Endothelial cell (in vitro differentiated cells): ENCODE results near the gene FMN1. TPM values are rescaled to one million over a fixed set of nuclear protein-coding genes. Genes with fewer than 3 reads are reported as not detected.
A peak's percentile ranks its signal among the peaks of the same experiment; 100 is the strongest.

ENCODE experiments used
- DNase-seq: peaks from one replicate; pipeline ENCODE4 v3.0.0; 2021; ENCODE audit warnings: low spot score
- H3K27ac Mint-ChIP-seq: one replicate; pipeline ENCODE4 v1.8.0; 2021; ENCODE audit warnings: mixed read lengths, inconsistent platforms; ENCODE audit not compliant: unreplicated experiment
- H3K27me3 Mint-ChIP-seq: one replicate; pipeline ENCODE4 v1.8.0; 2021; ENCODE audit warnings: mild to moderate bottlenecking, moderate library complexity, mixed read lengths, inconsistent platforms; ENCODE audit not compliant: unreplicated experiment
- H3K36me3 Mint-ChIP-seq: one replicate; pipeline ENCODE4 v1.8.0; 2021; ENCODE audit warnings: mild to moderate bottlenecking, low read depth, mixed read lengths, inconsistent platforms; ENCODE audit not compliant: unreplicated experiment
- H3K4me1 Mint-ChIP-seq: one replicate; pipeline ENCODE4 v1.8.0; 2021; ENCODE audit warnings: mild to moderate bottlenecking, mixed read lengths, inconsistent platforms; ENCODE audit not compliant: unreplicated experiment
- H3K4me3 Mint-ChIP-seq: one replicate; pipeline ENCODE4 v1.8.0; 2021; ENCODE audit warnings: mild to moderate bottlenecking, mixed read lengths, inconsistent platforms; ENCODE audit not compliant: unreplicated experiment
- H3K9me3 Mint-ChIP-seq: one replicate; pipeline ENCODE4 v1.8.0; 2021; ENCODE audit warnings: mixed read lengths, inconsistent platforms; ENCODE audit not compliant: unreplicated experiment
- total RNA-seq: library from RNA; stranded (reverse); fragmentation: NEBNext Ultra II Directional; extraction: Animal tissue kit (Norgen Biotek cat#: 25700); gene quantifications from one replicate; pipeline ENCODE4 v1.2.1, GENCODE V29; 2021; ENCODE audit not compliant: unreplicated experiment
- TF ChIP-seq, protein P1 (sequence below): fragments of 200-600 bp; sonication (generic); IDR thresholded peaks from one replicate; pipeline ENCODE4 v1.5.0; 2021; ENCODE audit warnings: antibody characterized with exemption; ENCODE audit not compliant: unreplicated experiment

Gene FMN1
- total RNA-seq, 1 donor from 2014 or later, result 1.3 TPM

DNA sequence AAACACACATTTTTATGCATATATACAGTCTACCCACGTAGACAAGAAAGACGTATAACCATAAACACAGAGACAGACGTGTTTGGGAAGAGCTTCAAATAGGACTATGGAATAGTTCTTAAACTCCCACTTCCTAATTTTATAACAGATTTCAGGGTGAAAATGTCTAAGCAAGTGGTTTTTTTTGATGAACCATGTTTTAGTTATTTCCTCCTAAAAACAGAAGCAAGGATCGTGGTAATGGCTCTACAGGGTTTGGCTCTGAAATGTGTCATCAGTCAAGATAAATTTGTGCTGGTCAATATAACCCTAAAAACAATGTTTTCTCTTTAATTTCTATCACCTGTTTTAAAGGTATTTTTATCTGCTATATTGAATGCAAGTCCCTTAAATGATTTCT, 58.2 kb downstream of the FMN1 start:
- TF ChIP-seq, protein P1, sequence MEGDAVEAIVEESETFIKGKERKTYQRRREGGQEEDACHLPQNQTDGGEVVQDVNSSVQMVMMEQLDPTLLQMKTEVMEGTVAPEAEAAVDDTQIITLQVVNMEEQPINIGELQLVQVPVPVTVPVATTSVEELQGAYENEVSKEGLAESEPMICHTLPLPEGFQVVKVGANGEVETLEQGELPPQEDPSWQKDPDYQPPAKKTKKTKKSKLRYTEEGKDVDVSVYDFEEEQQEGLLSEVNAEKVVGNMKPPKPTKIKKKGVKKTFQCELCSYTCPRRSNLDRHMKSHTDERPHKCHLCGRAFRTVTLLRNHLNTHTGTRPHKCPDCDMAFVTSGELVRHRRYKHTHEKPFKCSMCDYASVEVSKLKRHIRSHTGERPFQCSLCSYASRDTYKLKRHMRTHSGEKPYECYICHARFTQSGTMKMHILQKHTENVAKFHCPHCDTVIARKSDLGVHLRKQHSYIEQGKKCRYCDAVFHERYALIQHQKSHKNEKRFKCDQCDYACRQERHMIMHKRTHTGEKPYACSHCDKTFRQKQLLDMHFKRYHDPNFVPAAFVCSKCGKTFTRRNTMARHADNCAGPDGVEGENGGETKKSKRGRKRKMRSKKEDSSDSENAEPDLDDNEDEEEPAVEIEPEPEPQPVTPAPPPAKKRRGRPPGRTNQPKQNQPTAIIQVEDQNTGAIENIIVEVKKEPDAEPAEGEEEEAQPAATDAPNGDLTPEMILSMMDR, result no peak
- H3K27ac Mint-ChIP-seq, result no peak overlapping the region
- DNase-seq, result no peak
- no peaks in the 10 kb centered on the region for H3K9me3 Mint-ChIP-seq
- H3K27me3 Mint-ChIP-seq, result no peaks in the 10 kb centered on the region
- no peaks in the 10 kb centered on the region for H3K4me1 Mint-ChIP-seq
- H3K4me3 Mint-ChIP-seq, result no peak overlapping the region
- no peaks in the 10 kb centered on the region for H3K36me3 Mint-ChIP-seq

DNA sequence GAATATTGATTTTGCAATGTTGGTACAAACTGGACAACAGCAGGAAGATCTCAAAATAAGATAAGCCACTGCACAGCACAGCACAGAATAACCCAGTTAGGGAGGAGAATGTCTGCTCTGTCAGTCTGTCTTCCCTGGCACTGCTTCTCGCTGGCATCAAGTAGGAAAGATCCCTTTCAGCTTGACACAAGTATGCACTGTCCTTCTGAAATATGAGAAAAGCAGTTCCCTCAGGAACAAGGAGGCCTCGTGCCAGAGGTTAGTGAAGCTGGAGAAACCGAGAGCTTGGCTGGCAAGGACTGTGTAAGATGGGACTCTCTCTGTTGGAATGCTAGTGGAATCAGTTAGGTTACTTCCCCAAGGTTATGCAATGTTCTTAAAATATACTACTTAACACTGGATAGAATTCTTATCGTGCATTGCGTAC, 59.1 kb downstream of the FMN1 start:
- Mint-ChIP-seq H3K4me1 (no peaks in the 10 kb centered on the region), H3K4me3 (no peak overlapping the region), H3K36me3 (no peaks in the 10 kb centered on the region), H3K9me3 (no peaks in the 10 kb centered on the region), H3K27me3 (no peaks in the 10 kb centered on the region), H3K27ac (no peak overlapping the region)
- no peak for DNase-seq
- TF ChIP-seq, protein P1, result no peak

DNA sequence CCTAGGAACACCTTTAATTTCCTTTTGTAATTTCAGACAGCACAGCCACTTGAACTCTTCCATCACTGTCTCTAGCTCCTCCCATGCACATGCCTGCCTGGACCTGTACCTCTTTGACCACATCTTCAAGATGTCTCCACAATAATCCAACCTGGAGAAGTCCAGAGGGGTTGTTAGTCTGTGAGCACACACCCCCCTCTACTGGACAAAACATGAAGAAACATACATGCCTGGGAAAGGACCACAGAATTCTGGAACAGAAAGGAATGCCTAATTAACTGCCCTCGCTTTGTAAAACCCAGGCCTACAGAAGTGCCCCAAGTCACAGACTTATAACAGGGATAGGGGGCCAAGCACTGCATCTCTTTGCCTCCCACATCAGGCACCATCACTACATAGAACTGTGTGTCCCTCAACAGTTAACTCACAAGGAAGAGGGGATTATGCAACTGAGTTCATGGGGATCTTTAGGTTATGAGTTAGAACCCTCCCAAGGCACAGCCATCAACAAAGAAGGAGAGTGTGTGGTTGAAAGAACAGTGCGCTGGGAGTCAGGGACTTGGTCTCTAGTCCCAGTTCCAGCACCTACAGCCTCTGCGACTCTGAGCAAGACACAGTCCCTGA, 61.7 kb downstream of the FMN1 start:
- Mint-ChIP-seq H3K4me3 (no peak overlapping the region), H3K27me3 (no peaks in the 10 kb centered on the region), H3K9me3 (no peaks in the 10 kb centered on the region), H3K36me3 (no peaks in the 10 kb centered on the region), H3K4me1 (peaks cover 1% of the 10 kb centered on the region), H3K27ac (no peak overlapping the region)
- peak; percentile 53 for DNase-seq
- TF ChIP-seq, protein P1, result peak; percentile 72

DNA sequence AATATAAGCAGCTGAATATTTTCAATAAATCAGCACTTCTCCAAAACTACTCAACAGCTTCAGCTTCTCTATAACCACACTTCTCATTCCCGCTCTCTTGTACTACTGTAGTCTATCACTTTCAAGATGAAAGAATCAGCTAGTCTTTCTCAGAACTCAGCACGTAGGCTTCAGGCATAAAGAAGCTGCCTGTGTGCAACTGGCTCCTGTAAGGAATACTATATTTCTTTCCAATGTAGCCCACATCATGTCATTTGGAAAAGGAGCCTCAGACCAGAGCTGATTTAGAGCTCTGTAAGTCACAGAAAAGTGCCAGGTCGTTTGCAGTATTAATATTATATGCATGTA, 62.3 kb downstream of the FMN1 start:
- H3K27ac Mint-ChIP-seq, result no peak overlapping the region
- TF ChIP-seq, protein P1, result no peak
- H3K36me3 Mint-ChIP-seq, result no peaks in the 10 kb centered on the region
- H3K4me1 Mint-ChIP-seq, result peaks cover 4% of the 10 kb centered on the region
- H3K9me3 Mint-ChIP-seq, result no peaks in the 10 kb centered on the region
- no peak overlapping the region for H3K4me3 Mint-ChIP-seq
- no peak for DNase-seq
- no peaks in the 10 kb centered on the region for H3K27me3 Mint-ChIP-seq

DNA sequence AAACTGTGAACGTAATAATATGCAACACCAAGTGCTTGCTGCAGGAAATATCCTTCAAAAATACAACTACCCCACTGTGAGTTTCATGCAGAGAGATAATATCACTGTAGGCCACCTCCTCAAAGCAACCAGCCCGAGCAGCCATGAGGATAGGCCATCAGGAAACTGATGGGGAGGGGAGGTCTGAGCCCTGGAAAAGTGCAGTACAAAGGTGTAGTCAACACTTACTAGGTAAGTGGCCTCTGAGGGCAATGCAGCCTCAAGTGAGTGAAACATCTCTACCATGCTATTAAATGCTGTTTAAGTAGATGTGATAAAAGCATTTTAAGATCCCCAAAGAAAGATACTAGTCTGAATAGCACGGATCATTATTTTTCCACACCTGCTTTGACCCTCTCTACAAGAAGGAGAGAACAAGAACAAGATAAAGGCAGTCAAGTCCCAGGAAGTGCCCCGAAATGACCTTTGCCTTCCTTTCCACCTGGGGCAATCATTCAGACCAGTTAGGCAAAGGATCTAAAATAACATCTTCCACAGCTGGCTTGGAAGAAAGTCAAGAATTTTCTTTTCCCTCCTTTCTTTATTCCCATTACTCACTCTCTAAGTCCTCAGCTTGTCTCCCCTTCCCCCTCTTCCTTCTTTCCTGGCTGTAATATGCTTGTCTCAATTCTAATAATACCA, 62.8 kb downstream of the FMN1 start:
- Mint-ChIP-seq H3K36me3 (no peaks in the 10 kb centered on the region), H3K4me3 (no peak overlapping the region), H3K4me1 (peaks cover 9% of the 10 kb centered on the region), H3K27me3 (no peaks in the 10 kb centered on the region), H3K27ac (no peak overlapping the region), H3K9me3 (no peaks in the 10 kb centered on the region)
- TF ChIP-seq, protein P1, result no peak
- no peak for DNase-seq
